Measurements from ENCODE around the gene RALB.

DNA sequence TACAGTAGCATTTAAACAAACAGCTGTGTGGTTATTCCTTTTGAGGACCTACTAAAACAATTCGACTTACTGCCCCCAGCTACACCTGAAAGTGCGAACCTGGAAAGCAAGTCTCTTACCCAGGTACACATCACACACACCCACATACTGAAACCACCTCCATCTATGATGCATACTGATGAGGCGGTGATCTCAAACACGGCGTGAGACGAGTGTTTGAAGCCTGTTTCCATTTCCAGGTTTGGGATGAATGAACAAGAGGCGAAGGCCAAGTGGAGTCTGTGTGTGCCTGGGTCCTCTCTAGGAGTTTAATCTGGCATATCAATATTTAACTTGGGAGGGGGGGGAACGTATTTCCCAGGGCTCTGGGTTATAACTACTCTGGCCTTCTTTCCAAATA, 31.0 kb upstream of the RALB start:
- TF ChIP-seq, protein P1, sequence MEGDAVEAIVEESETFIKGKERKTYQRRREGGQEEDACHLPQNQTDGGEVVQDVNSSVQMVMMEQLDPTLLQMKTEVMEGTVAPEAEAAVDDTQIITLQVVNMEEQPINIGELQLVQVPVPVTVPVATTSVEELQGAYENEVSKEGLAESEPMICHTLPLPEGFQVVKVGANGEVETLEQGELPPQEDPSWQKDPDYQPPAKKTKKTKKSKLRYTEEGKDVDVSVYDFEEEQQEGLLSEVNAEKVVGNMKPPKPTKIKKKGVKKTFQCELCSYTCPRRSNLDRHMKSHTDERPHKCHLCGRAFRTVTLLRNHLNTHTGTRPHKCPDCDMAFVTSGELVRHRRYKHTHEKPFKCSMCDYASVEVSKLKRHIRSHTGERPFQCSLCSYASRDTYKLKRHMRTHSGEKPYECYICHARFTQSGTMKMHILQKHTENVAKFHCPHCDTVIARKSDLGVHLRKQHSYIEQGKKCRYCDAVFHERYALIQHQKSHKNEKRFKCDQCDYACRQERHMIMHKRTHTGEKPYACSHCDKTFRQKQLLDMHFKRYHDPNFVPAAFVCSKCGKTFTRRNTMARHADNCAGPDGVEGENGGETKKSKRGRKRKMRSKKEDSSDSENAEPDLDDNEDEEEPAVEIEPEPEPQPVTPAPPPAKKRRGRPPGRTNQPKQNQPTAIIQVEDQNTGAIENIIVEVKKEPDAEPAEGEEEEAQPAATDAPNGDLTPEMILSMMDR (IDR thresholded peaks at IDR 0.05): no peak
- TF ChIP-seq POLR2A (IDR thresholded peaks at IDR 0.05): no peak
- TF ChIP-seq POLR2AphosphoS5 (IDR thresholded peaks at IDR 0.05): no peak
